Measurements from ENCODE around the gene PEX5L.

- TF ChIP-seq GATA2 (IDR thresholded peaks at IDR 0.05; ENCODE audit: low read depth, low read length) (no peak), GATA3 (IDR thresholded peaks at IDR 0.05; ENCODE audit: low read depth, low read length) (no peak)
These were observed 11.4 kb upstream of the PEX5L start for GRCh38 chr3:180048103-180048502.

All from SH-SY5Y (cell line).